Esophagus (tissue), 2 donors: ENCODE data around the gene SMIM14. TPM values are rescaled to one million over a fixed set of nuclear protein-coding genes. Genes with fewer than 3 reads are reported as not detected.

Experiments used
- H3K27ac ChIP-seq, 2 donors: one replicate each; pipeline ENCODE4 v1.5.1; 2013; ENCODE audit warnings: low read depth in 2 of 2, mild to moderate bottlenecking in 2 of 2, inconsistent platforms in 1 of 2, low read length in 1 of 2, moderate library complexity in 1 of 2
- H3K27me3 ChIP-seq, 2 donors: one replicate each; pipeline ENCODE4 v1.6.1; 2013; ENCODE audit warnings: low read length in 2 of 2, control low read depth in 1 of 2, mild to moderate bottlenecking in 1 of 2; ENCODE audit not compliant: insufficient read depth in 2 of 2, control insufficient read depth in 1 of 2
- H3K36me3 ChIP-seq, 2 donors: one replicate each; pipeline ENCODE4 v1.6.1; 2013; ENCODE audit warnings: low read length in 1 of 2; ENCODE audit not compliant: control insufficient read depth in 2 of 2, insufficient read depth in 2 of 2
- H3K4me1 ChIP-seq, 2 donors: one replicate each; pipeline ENCODE4 v1.6.1; 2013; ENCODE audit warnings: low read length in 1 of 2; ENCODE audit not compliant: control insufficient read depth in 2 of 2, insufficient read depth in 2 of 2
- H3K4me3 ChIP-seq, 2 donors: one replicate each; pipeline ENCODE4 v1.5.1; 2013; ENCODE audit warnings: low read length in 2 of 2, mild to moderate bottlenecking in 2 of 2, low read depth in 1 of 2, moderate library complexity in 1 of 2
- H3K9me3 ChIP-seq, 2 donors: one replicate each; pipeline ENCODE4 v1.6.1; 2013; ENCODE audit warnings: mild to moderate bottlenecking in 2 of 2, low read depth in 1 of 2, low read length in 1 of 2, moderate library complexity in 1 of 2; ENCODE audit not compliant: control insufficient read depth in 2 of 2, insufficient read depth in 1 of 2
- WGBS, 2 donors: extraction: QIAGEN DNeasy Blood & Tissue Kit; methylation state at CpG; one replicate each; pipeline ENCODE4 v1.1.7; 2013; 5-methylcytosine and 5-hydroxymethylcytosine counted together
- polyA plus RNA-seq, 2 donors: library from polyadenylated mRNA; stranded (reverse); fragments of 200-250 nt; gene quantifications; one replicate each; pipeline ENCODE4 v1.2.3, GENCODE V29; 2013
- donor health status: healthy with polysubstance abuse.
- donor health status: Bipolar disorder and iron deficiency.

Gene SMIM14
- polyA plus RNA-seq, 2 donors: 18.9 to 25.6 TPM

- 82 to 85% methylated on average over 2 of the region's 2 CpGs for WGBS, 2 donors
- no peaks in the 10 kb centered on the region for H3K4me1 ChIP-seq
- H3K9me3 ChIP-seq: no peaks in the 10 kb centered on the region
- no peaks in the 10 kb centered on the region for H3K36me3 ChIP-seq
- no peak overlapping the region for H3K4me3 ChIP-seq
- no peak overlapping the region for H3K27ac ChIP-seq
- H3K27me3 ChIP-seq: no peaks in the 10 kb centered on the region
Measured at GRCh38 chr4:39649639-39650265, 11.1 kb upstream of the SMIM14 start.

- Histone ChIP-seq H3K9me3 (no peaks in the 10 kb centered on the region), H3K4me3 (no peak overlapping the region), H3K27ac (no peak overlapping the region), H3K4me1 (no peaks in the 10 kb centered on the region), H3K27me3 (no peaks in the 10 kb centered on the region), H3K36me3 (no peaks in the 10 kb centered on the region)
- WGBS, 2 donors: 93% methylated on average over 6 of the region's 6 CpGs
Measured at GRCh38 chr4:39648827-39649558, 10.3 kb upstream of the SMIM14 start.

GRCh38 chr4:39648213-39648612 is 9.5 kb upstream of the SMIM14 start:
- H3K36me3 ChIP-seq: no peaks in the 10 kb centered on the region
- no peak overlapping the region for H3K4me3 ChIP-seq
- H3K27ac ChIP-seq: no peak overlapping the region
- H3K9me3 ChIP-seq: no peaks in the 10 kb centered on the region
- no peaks in the 10 kb centered on the region for H3K4me1 ChIP-seq
- WGBS, 2 donors: 85 to 88% methylated on average over 3 of the region's 3 CpGs
- no peaks in the 10 kb centered on the region for H3K27me3 ChIP-seq

- Histone ChIP-seq H3K4me1 (no peaks in the 10 kb centered on the region), H3K27me3 (no peaks in the 10 kb centered on the region), H3K4me3 (no peak overlapping the region), H3K9me3 (no peaks in the 10 kb centered on the region), H3K36me3 (no peaks in the 10 kb centered on the region), H3K27ac (no peak overlapping the region)
- 75 to 82% methylated on average over 4 of the region's 4 CpGs for WGBS, 2 donors
Measured at GRCh38 chr4:39642885-39643552, 4.4 kb upstream of the SMIM14 start.

GRCh38 chr4:39641451-39641850 is 2.8 kb upstream of the SMIM14 start:
- no peaks in the 10 kb centered on the region for H3K36me3 ChIP-seq
- no peak overlapping the region for H3K4me3 ChIP-seq
- no peak overlapping the region for H3K27ac ChIP-seq
- H3K27me3 ChIP-seq: no peaks in the 10 kb centered on the region
- WGBS, 2 donors: 89 to 94% methylated on average over 2 of the region's 2 CpGs
- H3K9me3 ChIP-seq: no peaks in the 10 kb centered on the region
- no peaks in the 10 kb centered on the region for H3K4me1 ChIP-seq

GRCh38 chr4:39637586-39638353 is 895 bp downstream of the SMIM14 start:
- peaks cover 0 to 3% of the 10 kb centered on the region in 2 donors for H3K4me1 ChIP-seq
- H3K36me3 ChIP-seq: no peaks in the 10 kb centered on the region
- 0% methylated on average over 29 of the region's 29 CpGs for WGBS, 2 donors
- no peaks in the 10 kb centered on the region for H3K27me3 ChIP-seq
- H3K4me3 ChIP-seq: peak overlapping the region; percentile 82 to 97
- peak overlapping the region; percentile 98 for H3K27ac ChIP-seq
- H3K9me3 ChIP-seq: no peaks in the 10 kb centered on the region

- Histone ChIP-seq H3K4me3 (peak overlapping the region; percentile 82 to 97), H3K36me3 (no peaks in the 10 kb centered on the region), H3K27ac (peak overlapping the region; percentile 98), H3K9me3 (no peaks in the 10 kb centered on the region), H3K4me1 (peaks cover 0 to 3% of the 10 kb centered on the region in 2 donors), H3K27me3 (no peaks in the 10 kb centered on the region)
- 2 to 5% methylated on average over 6 of the region's 6 CpGs for WGBS, 2 donors
Measured at GRCh38 chr4:39637221-39637585, 1.5 kb downstream of the SMIM14 start.

- no peaks in the 10 kb centered on the region for H3K9me3 ChIP-seq
- H3K4me3 ChIP-seq: peak overlapping the region in 1 of 2 donors; percentile 46
- H3K27ac ChIP-seq: peak overlapping the region in 1 of 2 donors; percentile 25
- no peaks in the 10 kb centered on the region for H3K27me3 ChIP-seq
- H3K36me3 ChIP-seq: no peaks in the 10 kb centered on the region
- WGBS, 2 donors: 6 to 7% methylated on average over 6 of the region's 6 CpGs
- H3K4me1 ChIP-seq: peaks cover 0 to 3% of the 10 kb centered on the region in 2 donors
Measured at GRCh38 chr4:39636531-39637184, 2.0 kb downstream of the SMIM14 start.

- H3K4me3 ChIP-seq: no peak overlapping the region
- WGBS, 2 donors: 44 to 48% methylated on average over 1 of the region's 1 CpG
- H3K9me3 ChIP-seq: no peaks in the 10 kb centered on the region
- H3K27ac ChIP-seq: peak overlapping the region in 1 of 2 donors; percentile 42
- H3K36me3 ChIP-seq: no peaks in the 10 kb centered on the region
- H3K27me3 ChIP-seq: no peaks in the 10 kb centered on the region
- peaks cover 0 to 3% of the 10 kb centered on the region in 2 donors for H3K4me1 ChIP-seq
Measured at GRCh38 chr4:39635023-39635422, 3.6 kb downstream of the SMIM14 start.
